ENCODE results near the gene CDH4.

CDH4 gene

GRCh38 chr20:61499859-61500554, 247.9 kb downstream of the CDH4 start:
- CTCF ChIA-PET, result no interaction called here
- Histone ChIP-seq H3K36me3 (ENCODE audit: control insufficient read depth in 2 of 2, insufficient read depth in 1 of 2, low read length in 2 of 2) (no peaks in the 10 kb centered on the region), H3K4me1 (ENCODE audit: control insufficient read depth, insufficient read depth, low read length) (no peaks in the 10 kb centered on the region), H3K9me3 (ENCODE audit: control insufficient read depth, insufficient read depth, low read depth, low read length) (no peaks in the 10 kb centered on the region), H3K4me3 (ENCODE audit: low read depth, low read length) (no peak overlapping the region), H3K27ac (ENCODE audit: extremely low read depth, low read depth, low read length) (no peak overlapping the region)
- POLR2A ChIA-PET, result interaction anchor here (0.5 kb wide), 1 partner anchor 365 kb away, joined by 3 read pairs; no protein-coding TSS in a partner anchor
- TF ChIP-seq ZNF221 (tag by site-specific recombination; IDR thresholded peaks at IDR 0.05; ENCODE audit: borderline replicate concordance) (no peak), ZNF610 (tag by site-specific recombination; IDR thresholded peaks at IDR 0.05; ENCODE audit: borderline replicate concordance) (no peak), BCL11B (tag by site-specific recombination; IDR thresholded peaks at IDR 0.05; ENCODE audit: low read depth) (no peak), ZNF664 (tag by site-specific recombination; IDR thresholded peaks at IDR 0.05) (no peak), ZEB2 (tag by site-specific recombination; IDR thresholded peaks at IDR 0.05) (no peak), ZNF2 (tag by site-specific recombination; IDR thresholded peaks at IDR 0.05) (no peak), ZNF423 (tag by site-specific recombination; IDR thresholded peaks at IDR 0.05) (no peak), ZNF391 (tag by site-specific recombination; IDR thresholded peaks at IDR 0.05; ENCODE audit: borderline replicate concordance, low read depth) (no peak), WT1 (tag by site-specific recombination; IDR thresholded peaks at IDR 0.05) (no peak), ZNF580 (tag by site-specific recombination; IDR thresholded peaks at IDR 0.05) (no peak), ZNF530 (tag by site-specific recombination; IDR thresholded peaks at IDR 0.05; ENCODE audit: low read depth) (no peak), ZNF335 (tag by site-specific recombination; conservative IDR thresholded peaks at IDR 0.05) (no peak), YY2 (tag by site-specific recombination; IDR thresholded peaks at IDR 0.05) (no peak), ZSCAN18 (tag by site-specific recombination; IDR thresholded peaks at IDR 0.05) (no peak), ZNF513 (tag by site-specific recombination; IDR thresholded peaks at IDR 0.05) (no peak)

- no peaks in the 10 kb centered on the region for H3K36me3 ChIP-seq (ENCODE audit: control insufficient read depth in 2 of 2, insufficient read depth in 1 of 2, low read length in 2 of 2)
- H3K9me3 ChIP-seq (ENCODE audit: control insufficient read depth, insufficient read depth, low read depth, low read length), result no peaks in the 10 kb centered on the region
- H3K27ac ChIP-seq (ENCODE audit: extremely low read depth, low read depth, low read length), result no peak overlapping the region
- no peak for TF ChIP-seq ZNF10 (tag by site-specific recombination; IDR thresholded peaks at IDR 0.05)
- TF ChIP-seq ELK4 (IDR thresholded peaks at IDR 0.05; ENCODE audit: borderline replicate concordance, low read depth, low read length), result no peak
- no peak for TF ChIP-seq MYNN (tag by site-specific recombination; IDR thresholded peaks at IDR 0.05; ENCODE audit: borderline replicate concordance)
- no peak for TF ChIP-seq HOXD13 (CRISPR knock-in tag; IDR thresholded peaks at IDR 0.05; ENCODE audit: borderline replicate concordance)
- TF ChIP-seq ZNF843 (tag by site-specific recombination; IDR thresholded peaks at IDR 0.05), result no peak
- TF ChIP-seq ZNF621 (tag by site-specific recombination; IDR thresholded peaks at IDR 0.05), result no peak
- TF ChIP-seq KLF7 (tag by site-specific recombination; IDR thresholded peaks at IDR 0.05; ENCODE audit: borderline replicate concordance), result no peak
- TF ChIP-seq KLF8 (tag by site-specific recombination; IDR thresholded peaks at IDR 0.05), result no peak
- no peak for TF ChIP-seq ZNF654 (tag by site-specific recombination; IDR thresholded peaks at IDR 0.05; ENCODE audit: low read depth)
- no peak for TF ChIP-seq ZNF248 (tag by site-specific recombination; IDR thresholded peaks at IDR 0.05)
- TF ChIP-seq ZNF169 (tag by site-specific recombination; IDR thresholded peaks at IDR 0.05), result no peak
- no peak for TF ChIP-seq ZNF202 (tag by site-specific recombination; IDR thresholded peaks at IDR 0.05; ENCODE audit: borderline replicate concordance)
- TF ChIP-seq ZNF324 (tag by site-specific recombination; IDR thresholded peaks at IDR 0.05), result no peak
- TF ChIP-seq ZNF114 (tag by site-specific recombination; IDR thresholded peaks at IDR 0.05), result no peak
- no peak for TF ChIP-seq ZNF48 (tag by site-specific recombination; IDR thresholded peaks at IDR 0.05)
- no peak for TF ChIP-seq CTCF (tag by site-specific recombination; IDR thresholded peaks at IDR 0.05)
- CTCF ChIA-PET, result no interaction called here
- POLR2A ChIA-PET, result no interaction called here
- no peak overlapping the region for H3K4me3 ChIP-seq (ENCODE audit: low read depth, low read length)
- no peaks in the 10 kb centered on the region for H3K4me1 ChIP-seq (ENCODE audit: control insufficient read depth, insufficient read depth, low read length)
Observed at GRCh38 chr20:61500791-61501321, 248.8 kb downstream of the CDH4 start.
